Endothelial cell of umbilical vein (primary cell): Measurements from ENCODE around the gene PSMD14. TPM values are rescaled to one million over a fixed set of nuclear protein-coding genes. Genes with fewer than 3 reads are reported as not detected.

Experiments
- BruUV-seq: library from RNA; stranded (reverse); fragments of 400-500 nt; replicated peaks from 2 replicates; lab custom pipeline; 2021; lab: Mats Ljungman, UMichigan
- CTCF ChIA-PET: fragments of 300-600, 350-600 bp; sonication (Branson Sonifier 250); formaldehyde crosslinking; loops from one replicate; lab custom pipeline; 2021; ENCODE audit warnings: antibody characterized with exemption, inconsistent platforms; lab: Charles Lee
- POLR2A ChIA-PET: fragments of 300-600, 350-600 bp; sonication (Branson Sonifier 250); formaldehyde crosslinking; loops from one replicate; lab custom pipeline; 2021; ENCODE audit warnings: antibody characterized with exemption, inconsistent platforms; lab: Charles Lee
- DNase-seq: peaks from one replicate; pipeline ENCODE4 v3.0.0-alpha.2; 2011; ENCODE audit warnings: low read depth, low spot score
- FAIRE-seq: peaks from 2 replicates; lab custom pipeline; 2011; peaks lifted over from hg19 to GRCh38; lab: Jason Lieb, UNC
- H2AFZ ChIP-seq: 2 replicates; pipeline ENCODE4 v1.6.0; 2012; ENCODE audit warnings: low read depth, low read length, control low read depth, inconsistent platforms
- H3K27ac ChIP-seq: 2 replicates; pipeline ENCODE4 v1.5.1; 2011; ENCODE audit warnings: low read depth, mild to moderate bottlenecking, control low read depth, low read length, moderate library complexity; ENCODE audit not compliant: insufficient read depth
- H3K27me3 ChIP-seq, 2 experiments: 2 replicates each; pipeline versions ENCODE4 v1.6.0 to v1.6.1; 2011; ENCODE audit warnings: low read length in 2 of 2, mixed read lengths in 1 of 2; ENCODE audit not compliant: control insufficient read depth in 2 of 2, insufficient read depth in 2 of 2
- H3K36me3 ChIP-seq, 2 experiments: 2 replicates in 1 of 2; 3 replicates in 1 of 2; pipeline ENCODE4 v1.5.1; 2011; ENCODE audit warnings: low read length in 2 of 2, mild to moderate bottlenecking in 1 of 2, moderate library complexity in 1 of 2; ENCODE audit not compliant: control insufficient read depth in 2 of 2, insufficient read depth in 2 of 2; ENCODE audit errors: extremely low read depth in 1 of 2
- H3K4me1 ChIP-seq: 3 replicates; pipeline ENCODE4 v1.5.1; 2011; ENCODE audit warnings: mild to moderate bottlenecking, low read length; ENCODE audit not compliant: control insufficient read depth, insufficient read depth; ENCODE audit errors: extremely low read depth
- H3K4me2 ChIP-seq: 2 replicates; pipeline ENCODE4 v1.6.1; 2011; ENCODE audit warnings: low read length, control low read depth, mixed read lengths; ENCODE audit not compliant: insufficient read depth
- H3K4me3 ChIP-seq, 3 experiments: fragments of 200-600 bp in 1 of 3; sonication (generic), shearing (Covaris generic) in 1 of 3; replicated peaks in 1 of 3; 2 replicates each; pipeline ENCODE4 v1.5.1; 2011 to 2016; ENCODE audit warnings: control low read depth in 3 of 3, low read length in 3 of 3, mild to moderate bottlenecking in 2 of 3, inconsistent platforms in 1 of 3, low read depth in 1 of 3, moderate library complexity in 1 of 3; ENCODE audit not compliant: insufficient read depth in 1 of 3
- H3K79me2 ChIP-seq: 2 replicates; pipeline ENCODE4 v1.6.0; 2012; ENCODE audit warnings: low read length, inconsistent platforms; ENCODE audit not compliant: control insufficient read depth, insufficient read depth
- H3K9ac ChIP-seq: replicated peaks from 2 replicates; pipeline ENCODE3; 2011; ENCODE audit warnings: low read length, control low read depth; ENCODE audit not compliant: insufficient read depth; ENCODE audit errors: extremely low read depth
- H3K9me1 ChIP-seq: replicated peaks from 3 replicates; pipeline ENCODE4 v1.6.0; 2011; ENCODE audit warnings: mild to moderate bottlenecking, low read length; ENCODE audit not compliant: control insufficient read depth, insufficient read depth; ENCODE audit errors: extremely low read depth
- H3K9me3 ChIP-seq: replicated peaks from 2 replicates; pipeline ENCODE4 v1.5.1; 2012; ENCODE audit warnings: low read length, inconsistent platforms; ENCODE audit not compliant: control insufficient read depth, insufficient read depth
- H4K20me1 ChIP-seq: replicated peaks from 2 replicates; pipeline ENCODE3; 2011; ENCODE audit warnings: mild to moderate bottlenecking, low read length; ENCODE audit not compliant: control insufficient read depth, insufficient read depth; ENCODE audit errors: extremely low read depth
- EZH2 ChIP-seq: IDR thresholded peaks from 2 replicates; pipeline ENCODE4 v1.6.1; 2012; ENCODE audit warnings: borderline replicate concordance, low read depth, mild to moderate bottlenecking, moderate library complexity, low read length, inconsistent platforms; ENCODE audit not compliant: severe bottlenecking
- FOS ChIP-seq: IDR thresholded peaks from 2 replicates; pipeline ENCODE4 v1.6.1; 2011; ENCODE audit warnings: mild to moderate bottlenecking, low read length, moderate library complexity, borderline replicate concordance; ENCODE audit not compliant: insufficient read depth
- GATA2 ChIP-seq: IDR thresholded peaks from 2 replicates; pipeline ENCODE4 v1.7.0; 2011; ENCODE audit warnings: low read depth, mild to moderate bottlenecking, moderate library complexity, mixed read lengths, low read length; ENCODE audit not compliant: insufficient read length, insufficient read depth
- JUN ChIP-seq: IDR thresholded peaks from 2 replicates; pipeline ENCODE4 v1.6.1; 2011; ENCODE audit warnings: borderline replicate concordance, low read depth; ENCODE audit not compliant: insufficient read length, insufficient read depth
- MYC ChIP-seq: IDR thresholded peaks from one replicate; pipeline ENCODE4 v1.6.1; 2011; ENCODE audit warnings: mild to moderate bottlenecking, low read depth, low read length
- POLR2A ChIP-seq: IDR thresholded peaks from 2 replicates; pipeline ENCODE4 v1.6.1; 2012; ENCODE audit warnings: low read depth, mild to moderate bottlenecking, control low read depth, low read length
- POLR2AphosphoS5 ChIP-seq: IDR thresholded peaks from 2 replicates; pipeline ENCODE4 v1.6.1; 2012; ENCODE audit warnings: low read depth, mild to moderate bottlenecking, control low read depth, low read length, moderate library complexity; ENCODE audit not compliant: insufficient read depth
- dilution Hi-C: fragments of 300-500 bp; cut with MboI; formaldehyde crosslinking; loops from one replicate; pipeline ENCODE4 v1.15.0; 2019; ENCODE audit warnings: low sequenced_read_pairs; ENCODE audit not compliant: extremely low pct_ligation_motif_present
- intact Hi-C: fragments of 100-400 bp; cut with micrococcal nuclease; formaldehyde crosslinking; loops from one replicate; pipeline ENCODE4 v1.10.0; 2022
- polyA plus RNA-seq, 4 experiments: library from polyadenylated mRNA; depleted of rRNA in 3 of 4; stranded (reverse) in 3 of 4; unstranded in 1 of 4; fragments of >200 nt; gene quantifications; 2 replicates each; pipeline versions ENCODE4 v1.2.1 to v1.2.3, GENCODE V29; 2011 to 2012; ENCODE audit warnings: missing spikeins in 1 of 4
- total RNA-seq: library from RNA; stranded (reverse); gene quantifications from 2 replicates; pipeline ENCODE4 v1.2.3, GENCODE V29; 2021
- TF ChIP-seq, protein P1 (sequence below): IDR thresholded peaks from 2 replicates; pipeline ENCODE4 v1.6.1; 2011; ENCODE audit not compliant: insufficient read depth, insufficient read length
- TF ChIP-seq, protein P2 (sequence below), 2 donors: IDR thresholded peaks; 1 replicate in 1 of 2; 2 replicates in 1 of 2; pipeline ENCODE4 v1.5.1; 2011; ENCODE audit warnings: low read length in 2 of 2, mild to moderate bottlenecking in 2 of 2, moderate library complexity in 2 of 2, control low read depth in 1 of 2, inconsistent platforms in 1 of 2, low read depth in 1 of 2; ENCODE audit not compliant: insufficient read depth in 1 of 2; ENCODE audit errors: extremely low read depth in 1 of 2

The PSMD14 gene
- total and polyA plus RNA-seq, 2 donors (not counting 3 experiments of a cell fraction or from before 2014, with no cell fraction given), result 47.6 to 85.4 TPM

DNA sequence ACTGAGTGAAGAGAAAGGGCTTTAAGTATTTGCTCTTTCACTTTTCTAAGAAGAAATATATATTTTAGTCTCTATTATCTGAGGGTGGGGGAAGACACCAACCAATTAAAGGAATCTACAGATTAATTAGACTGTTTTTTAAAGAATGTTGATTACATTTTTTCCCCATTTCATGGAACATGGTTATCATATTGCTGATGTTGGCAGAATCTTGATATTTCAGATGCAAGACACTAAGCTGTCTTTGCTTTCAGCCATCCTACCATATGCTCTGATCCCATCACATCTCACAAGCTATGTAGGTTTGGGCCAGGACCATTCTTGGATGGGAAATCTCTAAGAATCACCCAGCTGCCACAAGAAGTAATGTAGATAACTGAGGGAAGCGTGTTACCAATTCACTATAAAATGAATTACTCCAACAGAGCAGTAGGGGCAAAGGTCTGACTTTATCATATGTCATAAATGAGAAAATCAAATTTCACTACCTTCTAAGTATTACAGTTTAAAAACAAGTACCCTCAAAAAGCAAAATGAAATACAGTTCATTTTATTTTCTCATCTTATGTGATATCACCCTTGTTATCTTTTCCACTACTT is 101.2 kb downstream of the PSMD14 start:
- H3K4me1 ChIP-seq, result peaks cover 3% of the 10 kb centered on the region
- H3K9ac ChIP-seq, result no peak overlapping the region
- no peaks in the 10 kb centered on the region for H3K9me1 ChIP-seq
- H3K27me3 ChIP-seq, result no peaks in the 10 kb centered on the region
- dilution Hi-C loops (no loop called here), intact Hi-C loops (no loop called here)
- no peak for TF ChIP-seq JUN
- TF ChIP-seq, protein P1, sequence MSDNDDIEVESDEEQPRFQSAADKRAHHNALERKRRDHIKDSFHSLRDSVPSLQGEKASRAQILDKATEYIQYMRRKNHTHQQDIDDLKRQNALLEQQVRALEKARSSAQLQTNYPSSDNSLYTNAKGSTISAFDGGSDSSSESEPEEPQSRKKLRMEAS, result no peak
- TF ChIP-seq, protein P2, sequence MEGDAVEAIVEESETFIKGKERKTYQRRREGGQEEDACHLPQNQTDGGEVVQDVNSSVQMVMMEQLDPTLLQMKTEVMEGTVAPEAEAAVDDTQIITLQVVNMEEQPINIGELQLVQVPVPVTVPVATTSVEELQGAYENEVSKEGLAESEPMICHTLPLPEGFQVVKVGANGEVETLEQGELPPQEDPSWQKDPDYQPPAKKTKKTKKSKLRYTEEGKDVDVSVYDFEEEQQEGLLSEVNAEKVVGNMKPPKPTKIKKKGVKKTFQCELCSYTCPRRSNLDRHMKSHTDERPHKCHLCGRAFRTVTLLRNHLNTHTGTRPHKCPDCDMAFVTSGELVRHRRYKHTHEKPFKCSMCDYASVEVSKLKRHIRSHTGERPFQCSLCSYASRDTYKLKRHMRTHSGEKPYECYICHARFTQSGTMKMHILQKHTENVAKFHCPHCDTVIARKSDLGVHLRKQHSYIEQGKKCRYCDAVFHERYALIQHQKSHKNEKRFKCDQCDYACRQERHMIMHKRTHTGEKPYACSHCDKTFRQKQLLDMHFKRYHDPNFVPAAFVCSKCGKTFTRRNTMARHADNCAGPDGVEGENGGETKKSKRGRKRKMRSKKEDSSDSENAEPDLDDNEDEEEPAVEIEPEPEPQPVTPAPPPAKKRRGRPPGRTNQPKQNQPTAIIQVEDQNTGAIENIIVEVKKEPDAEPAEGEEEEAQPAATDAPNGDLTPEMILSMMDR (IDR thresholded peaks at IDR 0.05; ENCODE audit: extremely low read depth in 1 of 2, insufficient read depth in 1 of 2, low read depth in 1 of 2, low read length in 2 of 2), result no peak
- TF ChIP-seq FOS, result no peak
- no peak for TF ChIP-seq POLR2A
- TF ChIP-seq MYC, result no peak
- no peak for TF ChIP-seq POLR2AphosphoS5
- TF ChIP-seq EZH2, result no peak
- no peak for TF ChIP-seq GATA2
- H3K27ac ChIP-seq, result no peak overlapping the region
- DNase-seq (no peak), FAIRE-seq (no peak)
- ChIA-PET POLR2A (no interaction called here), CTCF (no interaction called here)
- no peak overlapping the region for H3K4me3 ChIP-seq
- H4K20me1 ChIP-seq, result no peaks in the 10 kb centered on the region
- H3K4me2 ChIP-seq, result no peak overlapping the region
- H3K9me3 ChIP-seq, result no peaks in the 10 kb centered on the region
- H3K79me2 ChIP-seq, result no peaks in the 10 kb centered on the region
- peaks cover 0 to 3% of the 10 kb centered on the region in 2 experiments for H3K36me3 ChIP-seq
- no TSS peak for BruUV-seq
- H2AFZ ChIP-seq, result no peak overlapping the region
